ENCODE data around the gene SPDYE2B. TPM values are rescaled to one million over a fixed set of nuclear protein-coding genes. Genes with fewer than 3 reads are reported as not detected.

Gene SPDYE2B
- polyA plus RNA-seq, 1 donor = 5.1 TPM

Other genes with a start within 250 kb of the SPDYE2B start
- gene ORAI2, start 216.7 kb upstream of the SPDYE2B start, polyA plus RNA-seq (ENCODE audit: insufficient read length) = 10.0 TPM
- gene ALKBH4, start 185.5 kb upstream of the SPDYE2B start, polyA plus RNA-seq (ENCODE audit: insufficient read length) = 8.9 TPM
- 11.7 TPM for gene LRWD1, start 185.3 kb upstream of the SPDYE2B start, polyA plus RNA-seq (ENCODE audit: insufficient read length)
- 33.3 TPM for gene POLR2J, start 171.4 kb upstream of the SPDYE2B start, polyA plus RNA-seq (ENCODE audit: insufficient read length)
- gene RASA4B, start 132.5 kb upstream of the SPDYE2B start, polyA plus RNA-seq (ENCODE audit: insufficient read length) = 37.1 TPM
- 18.4 TPM for gene UPK3BL2, start 106.6 kb upstream of the SPDYE2B start, polyA plus RNA-seq (ENCODE audit: insufficient read length)
- 14.8 TPM for gene SPDYE2, start 99.1 kb upstream of the SPDYE2B start, polyA plus RNA-seq (ENCODE audit: insufficient read length)
- 75.4 TPM for gene POLR2J3, start 77.7 kb upstream of the SPDYE2B start, polyA plus RNA-seq (ENCODE audit: insufficient read length)
- gene RASA4, start 33.6 kb upstream of the SPDYE2B start, polyA plus RNA-seq (ENCODE audit: insufficient read length) = 82.0 TPM
- gene UPK3BL1, start 7.5 kb upstream of the SPDYE2B start, polyA plus RNA-seq (ENCODE audit: insufficient read length) = 30.9 TPM
- gene POLR2J2, start 21.3 kb downstream of the SPDYE2B start, polyA plus RNA-seq (ENCODE audit: insufficient read length) = 6.7 TPM
- 6.5 TPM for gene FAM185A, start 98.7 kb downstream of the SPDYE2B start, polyA plus RNA-seq (ENCODE audit: insufficient read length)